Gastrocnemius medialis (tissue), 4 donors: ENCODE data around the gene FCHO2.

Source experiments
- CTCF ChIP-seq, 5 experiments: fragments of 450-650 bp in 3 of 5; fragments of 200-600 bp in 2 of 5; sonication (generic) in 2 of 5; IDR thresholded peaks in 4 of 5; conservative IDR thresholded peaks in 1 of 5; 1 replicate in 4 of 5; 2 replicates in 1 of 5; pipeline ENCODE4 v1.5.1; 2016 to 2019; ENCODE audit warnings: antibody characterized with exemption in 5 of 5, mild to moderate bottlenecking in 3 of 5, moderate library complexity in 3 of 5
- POLR2A ChIP-seq, 2 donors: fragments of 450-650 bp; IDR thresholded peaks; one replicate each; pipeline ENCODE4 v1.6.1; 2017; ENCODE audit warnings: antibody characterized with exemption in 2 of 2, mild to moderate bottlenecking in 2 of 2, moderate library complexity in 2 of 2

GRCh38 chr5:73131711-73132425, 176.0 kb downstream of the FCHO2 start:
- no peak for TF ChIP-seq CTCF (IDR thresholded peaks at IDR 0.05 in 4 of 5, conservative IDR thresholded peaks at IDR 0.05 in 1 of 5)
- no peak for TF ChIP-seq POLR2A (IDR thresholded peaks at IDR 0.05)
